HG02884 (cell line): ENCODE data around the gene RBMS3.
A peak's percentile ranks its signal among the peaks of the same experiment; 100 is the strongest.
"Not testable (repeated sequence)": the region's sequence is repeated elsewhere in the genome, so short reads cannot be mapped to it uniquely, and the experiment has no call there.

ENCODE experiments used
- ATAC-seq: cut with Tn5 transposase; IDR thresholded peaks from one replicate; pipeline ENCODE4 v1.9.1; 2021; ENCODE audit warnings: mild to moderate bottlenecking, moderate library complexity; ENCODE audit not compliant: unreplicated experiment

RBMS3 gene

GRCh38 chr3:29759411-29760225 is 478.7 kb downstream of the RBMS3 start:
- ATAC-seq = no peak

GRCh38 chr3:29760226-29760685 is 479.4 kb downstream of the RBMS3 start:
- ATAC-seq = no peak

GRCh38 chr3:29761517-29761916 is 480.6 kb downstream of the RBMS3 start:
- ATAC-seq = no peak

- no peak for ATAC-seq
Measured at GRCh38 chr3:29763115-29763514, 482.2 kb downstream of the RBMS3 start.

GRCh38 chr3:29764041-29764440 is 483.2 kb downstream of the RBMS3 start:
- no peak for ATAC-seq

GRCh38 chr3:29764603-29765254 is 483.9 kb downstream of the RBMS3 start:
- ATAC-seq = peak; percentile 53

- ATAC-seq = no peak
Measured at GRCh38 chr3:29771602-29772001, 490.7 kb downstream of the RBMS3 start.

GRCh38 chr3:29772436-29772835 is 491.6 kb downstream of the RBMS3 start:
- no peak for ATAC-seq

- no peak for ATAC-seq
Measured at GRCh38 chr3:29773481-29773880, 492.6 kb downstream of the RBMS3 start.

- no peak for ATAC-seq
Measured at GRCh38 chr3:29775340-29775739, 494.5 kb downstream of the RBMS3 start.

GRCh38 chr3:29777869-29778268 is 497.0 kb downstream of the RBMS3 start:
- ATAC-seq = no peak

- ATAC-seq = no peak
Measured at GRCh38 chr3:29789686-29790085, 508.8 kb downstream of the RBMS3 start.

- no peak for ATAC-seq
Measured at GRCh38 chr3:29796808-29797207, 515.9 kb downstream of the RBMS3 start.

GRCh38 chr3:29802057-29802456 is 521.2 kb downstream of the RBMS3 start:
- ATAC-seq = no peak

GRCh38 chr3:29804044-29804443 is 523.2 kb downstream of the RBMS3 start:
- ATAC-seq = no peak

- no peak for ATAC-seq
Measured at GRCh38 chr3:29805757-29806156, 524.9 kb downstream of the RBMS3 start.

- ATAC-seq = not testable (repeated sequence)
Measured at GRCh38 chr3:29808324-29808723, 527.5 kb downstream of the RBMS3 start.

GRCh38 chr3:29822071-29822470 is 541.2 kb downstream of the RBMS3 start:
- ATAC-seq = no peak

GRCh38 chr3:29823233-29823632 is 542.4 kb downstream of the RBMS3 start:
- ATAC-seq = no peak

GRCh38 chr3:29826712-29827111 is 545.8 kb downstream of the RBMS3 start:
- ATAC-seq = no peak

GRCh38 chr3:29827756-29828155 is 546.9 kb downstream of the RBMS3 start:
- ATAC-seq = no peak

GRCh38 chr3:29829340-29829739 is 548.5 kb downstream of the RBMS3 start:
- no peak for ATAC-seq
